GM21447 (cell line): ENCODE data around the gene CHTOP.

Experiments used
- ATAC-seq: cut with Tn5 transposase; IDR thresholded peaks from one replicate; pipeline ENCODE4 v1.9.1; 2021; ENCODE audit not compliant: unreplicated experiment

CHTOP gene

GRCh38 chr1:153685544-153686340, 51.9 kb downstream of the CHTOP start:
- ATAC-seq = no peak

- ATAC-seq = no peak
These were observed 53.7 kb downstream of the CHTOP start for GRCh38 chr1:153687346-153688125.

GRCh38 chr1:153688276-153688675, 54.4 kb downstream of the CHTOP start:
- no peak for ATAC-seq

- ATAC-seq = no peak
These were observed 55.0 kb downstream of the CHTOP start for GRCh38 chr1:153688736-153689328.

- ATAC-seq = no peak
These were observed 59.6 kb downstream of the CHTOP start for GRCh38 chr1:153693466-153693865.
